ENCODE measurements around the gene SYTL3.

GRCh38 chr6:158729906-158730540 is 80.2 kb downstream of the SYTL3 start:
- TF ChIP-seq CTCF (IDR thresholded peaks at IDR 0.05 in 8 of 11, conservative IDR thresholded peaks at IDR 0.05 in 3 of 11) = no peak
- TF ChIP-seq POLR2A (IDR thresholded peaks at IDR 0.05) = no peak

All from spleen (tissue), 7 donors.